Activated naive CD4-positive, alpha-beta T cell treated with Interleukin-2 at 50 U/mL for 16 hours (primary cell): ENCODE measurements around the gene RETREG3.
"Not testable (repeated sequence)": the region's sequence is repeated elsewhere in the genome, so short reads cannot be mapped to it uniquely, and the experiment has no call there.

Source experiments
- DNase-seq: peaks from one replicate; pipeline ENCODE4 v3.0.0-alpha.2; 2020

Gene RETREG3

GRCh38 chr17:42548993-42549755 lies 60.0 kb downstream of the RETREG3 start:
- no peak for DNase-seq

GRCh38 chr17:42548070-42548837 lies 60.9 kb downstream of the RETREG3 start:
- peak; percentile 80 for DNase-seq

GRCh38 chr17:42547698-42548069 lies 61.5 kb downstream of the RETREG3 start:
- DNase-seq = no peak

GRCh38 chr17:42547001-42547461 lies 62.1 kb downstream of the RETREG3 start:
- no peak for DNase-seq

GRCh38 chr17:42545755-42546505 lies 63.2 kb downstream of the RETREG3 start:
- DNase-seq = not testable (repeated sequence)

GRCh38 chr17:42544874-42545283 lies 64.3 kb downstream of the RETREG3 start:
- DNase-seq = no peak

- no peak for DNase-seq
Measured at GRCh38 chr17:42543190-42544079, 65.7 kb downstream of the RETREG3 start.

- no peak for DNase-seq
Measured at GRCh38 chr17:42541041-42541833, 67.9 kb downstream of the RETREG3 start.

GRCh38 chr17:42540558-42540957 lies 68.6 kb downstream of the RETREG3 start:
- not testable (repeated sequence) for DNase-seq

GRCh38 chr17:42538482-42538881 lies 70.7 kb downstream of the RETREG3 start:
- DNase-seq = no peak

- DNase-seq = no peak
Measured at GRCh38 chr17:42537826-42538451, 71.2 kb downstream of the RETREG3 start.

- DNase-seq = no peak
Measured at GRCh38 chr17:42537156-42537805, 71.9 kb downstream of the RETREG3 start.

- peak; percentile 77 for DNase-seq
Measured at GRCh38 chr17:42536372-42537155, 72.6 kb downstream of the RETREG3 start.

GRCh38 chr17:42536048-42536371 lies 73.2 kb downstream of the RETREG3 start, which contains the start of gene NAGLU:
NAGLU (plus strand) TSS chr17:42536241; CDS start chr17:42536273, 32 bp downstream.
- DNase-seq = peak; percentile 86

- DNase-seq = no peak
Measured at GRCh38 chr17:42535155-42536047, 73.8 kb downstream of the RETREG3 start.

- DNase-seq = peak; percentile 60
Measured at GRCh38 chr17:42531455-42532354, 77.5 kb downstream of the RETREG3 start.

GRCh38 chr17:42530952-42531454 lies 78.2 kb downstream of the RETREG3 start:
- DNase-seq = no peak
